AG08395 (cell line): ENCODE results near the gene PARP11.

Source experiments
- DNase-seq: peaks from one replicate; pipeline ENCODE4 v3.0.0; 2012; ENCODE audit warnings: mixed read lengths, low spot score

PARP11 gene

GRCh38 chr12:3821441-3821840 lies 51.8 kb downstream of the PARP11 start:
- DNase-seq: no peak

- DNase-seq: peak; percentile 28
Observed at GRCh38 chr12:3820122-3820521, 53.1 kb downstream of the PARP11 start.

GRCh38 chr12:3816266-3816665 lies 56.9 kb downstream of the PARP11 start:
- DNase-seq: no peak

GRCh38 chr12:3815094-3815766 lies 58.0 kb downstream of the PARP11 start:
- DNase-seq: no peak

GRCh38 chr12:3810540-3810939 lies 62.7 kb downstream of the PARP11 start:
- DNase-seq: no peak

GRCh38 chr12:3810016-3810370 lies 63.2 kb downstream of the PARP11 start:
- DNase-seq: no peak

- DNase-seq: no peak
Observed at GRCh38 chr12:3809357-3810015, 63.7 kb downstream of the PARP11 start.

GRCh38 chr12:3805077-3805476 lies 68.1 kb downstream of the PARP11 start:
- no peak for DNase-seq

- peak; percentile 66 for DNase-seq
Observed at GRCh38 chr12:3803865-3804472, 69.2 kb downstream of the PARP11 start.

- no peak for DNase-seq
Observed at GRCh38 chr12:3802721-3803120, 70.5 kb downstream of the PARP11 start.

- DNase-seq: no peak
Observed at GRCh38 chr12:3797531-3798048, 75.6 kb downstream of the PARP11 start.

GRCh38 chr12:3795492-3796133 lies 77.6 kb downstream of the PARP11 start:
- no peak for DNase-seq

GRCh38 chr12:3795066-3795465 lies 78.1 kb downstream of the PARP11 start:
- DNase-seq: no peak

GRCh38 chr12:3792623-3793288 lies 80.4 kb downstream of the PARP11 start:
- no peak for DNase-seq

- no peak for DNase-seq
Observed at GRCh38 chr12:3791256-3791874, 81.8 kb downstream of the PARP11 start.

GRCh38 chr12:3790642-3791041 lies 82.6 kb downstream of the PARP11 start:
- no peak for DNase-seq

GRCh38 chr12:3789838-3790237 lies 83.4 kb downstream of the PARP11 start:
- no peak for DNase-seq

- peak; percentile 69 for DNase-seq
Observed at GRCh38 chr12:3777206-3777809, 95.9 kb downstream of the PARP11 start.

GRCh38 chr12:3775385-3776035 lies 97.7 kb downstream of the PARP11 start:
- DNase-seq: no peak

GRCh38 chr12:3772380-3772779 lies 100.8 kb downstream of the PARP11 start:
- peak; percentile 40 for DNase-seq

- DNase-seq: no peak
Observed at GRCh38 chr12:3771853-3772252, 101.3 kb downstream of the PARP11 start.
